Kidney tubule cell (primary cell): ENCODE results near the gene SREBF2.

ENCODE experiments used
- DNase-seq: peaks from one replicate; pipeline ENCODE4 v3.0.0-alpha.2; 2018; ENCODE audit warnings: low spot score

The SREBF2 gene

GRCh38 chr22:41832553-41833368 lies at the start of gene SREBF2:
Gene SREBF2 (plus strand): TSS chr22:41833105. CDS start chr22:41833271, 166 bp downstream.
- peak; percentile 100 for DNase-seq

DNA sequence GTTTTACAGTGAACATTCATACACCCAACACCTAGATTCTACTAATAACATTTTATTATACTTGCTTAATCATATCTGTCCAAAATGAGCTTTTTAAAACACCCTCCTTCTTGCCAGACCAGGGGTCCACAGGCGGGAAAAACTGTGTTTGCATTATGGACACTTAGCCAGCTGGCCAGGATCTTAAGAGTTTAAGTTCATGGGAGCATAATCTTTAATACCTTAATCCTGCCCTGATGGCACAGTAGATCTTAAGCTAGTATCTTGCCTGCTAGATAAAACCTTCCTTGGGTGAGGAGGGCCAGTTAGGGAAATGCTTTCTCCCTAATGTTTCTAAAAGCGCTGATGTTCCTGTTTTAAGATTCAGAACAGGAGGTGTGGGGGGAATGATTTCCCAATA lies 45.6 kb upstream of the SREBF2 start:
- DNase-seq: no peak

GRCh38 chr22:41793871-41794270 lies 39.0 kb upstream of the SREBF2 start:
- no peak for DNase-seq

- no peak for DNase-seq
Observed at GRCh38 chr22:41798736-41799135, 34.2 kb upstream of the SREBF2 start.

GRCh38 chr22:41799486-41800347 lies 33.2 kb upstream of the SREBF2 start:
- DNase-seq: peak; percentile 21

DNA sequence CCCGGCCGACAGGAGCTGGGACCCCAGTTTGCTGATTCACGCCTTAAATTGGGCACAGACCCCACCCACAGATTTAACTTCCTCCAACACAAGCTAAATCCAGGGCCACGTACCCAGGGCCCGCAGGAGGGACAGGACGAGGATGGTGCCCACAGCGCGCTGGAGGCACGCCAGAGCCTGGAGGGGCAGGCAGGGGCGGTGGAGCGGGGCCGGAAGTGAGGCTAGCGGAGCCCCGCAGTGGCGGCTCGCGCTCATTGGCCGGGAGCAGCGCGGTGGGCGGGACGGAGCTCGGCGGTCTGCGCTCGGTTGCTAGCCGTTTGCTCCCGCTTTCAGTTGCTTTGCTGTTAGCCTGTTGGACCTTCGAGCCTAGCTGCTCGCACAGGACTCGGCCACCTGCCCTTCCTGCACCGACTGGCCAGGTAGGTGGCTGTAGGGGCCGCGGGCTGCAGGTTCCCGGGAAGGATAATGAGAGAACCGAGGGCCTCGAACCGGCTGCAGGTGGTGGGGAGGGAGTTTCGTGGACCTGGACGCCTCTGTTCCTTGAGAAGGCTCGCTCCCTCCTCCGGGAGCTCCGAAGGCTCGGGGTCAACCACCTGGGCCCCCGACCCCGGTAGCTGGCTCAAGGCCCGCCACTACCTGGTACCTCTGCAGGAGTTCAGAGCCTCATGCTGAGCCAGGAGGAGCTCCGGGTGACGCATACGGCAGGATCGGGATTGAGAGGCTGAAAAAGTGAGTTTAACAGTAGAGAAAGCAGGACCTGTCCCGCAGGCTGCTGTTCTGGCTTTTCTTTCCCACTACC lies 32.4 kb upstream of the SREBF2 start, which contains the start of gene CCDC134:
Gene CCDC134, plus strand, starts transcription at position 332 of the 799 bp plus-strand sequence. CDS start 8,212 bp downstream, outside the sequence.
- DNase-seq: peak; percentile 92

GRCh38 chr22:41801147-41801819 lies 31.6 kb upstream of the SREBF2 start:
- peak; percentile 6 for DNase-seq

GRCh38 chr22:41801886-41802285 lies 31.0 kb upstream of the SREBF2 start:
- no peak for DNase-seq

DNA sequence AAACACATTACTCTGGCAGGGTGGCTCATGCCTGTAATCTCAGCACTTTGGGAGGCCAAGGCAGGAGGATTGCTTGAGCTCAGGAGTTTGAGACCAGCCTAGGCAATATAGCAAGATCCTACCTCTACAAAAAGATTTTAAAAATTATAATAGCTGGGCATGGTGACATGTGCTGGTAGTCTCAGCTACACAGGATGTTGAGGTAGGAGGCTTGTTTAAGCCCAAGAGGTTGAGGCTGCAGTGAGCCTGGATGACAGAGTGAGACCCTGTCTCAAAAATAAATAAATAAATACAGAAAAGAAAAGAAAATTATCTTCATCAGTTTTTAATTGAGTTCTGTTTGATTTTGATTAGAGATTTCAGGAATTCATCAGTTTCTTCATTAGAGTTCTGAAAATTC lies 27.3 kb upstream of the SREBF2 start:
- no peak for DNase-seq

DNA sequence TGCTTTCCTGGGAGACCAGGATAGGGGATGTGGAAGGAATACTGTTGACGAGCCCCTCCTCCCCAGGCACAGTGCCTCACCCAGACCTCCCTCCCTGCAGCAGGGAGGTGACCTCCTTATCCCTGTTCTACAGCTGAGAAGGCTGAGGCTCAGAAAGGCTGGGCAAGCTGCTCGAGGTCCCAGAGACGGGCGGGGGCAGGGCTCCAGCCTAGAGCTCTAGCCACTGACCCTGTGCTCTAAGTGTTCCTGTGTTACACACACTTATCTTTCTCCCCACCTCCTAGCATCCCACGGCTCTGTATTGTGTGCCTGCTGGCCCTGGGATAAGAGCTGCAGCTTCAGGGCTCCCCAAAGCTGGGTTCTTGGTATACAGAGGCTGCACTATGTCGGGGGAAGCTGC lies 24.5 kb upstream of the SREBF2 start:
- no peak for DNase-seq

- no peak for DNase-seq
Observed at GRCh38 chr22:41810022-41810421, 22.9 kb upstream of the SREBF2 start.

- no peak for DNase-seq
Observed at GRCh38 chr22:41812805-41813545, 19.9 kb upstream of the SREBF2 start.

DNA sequence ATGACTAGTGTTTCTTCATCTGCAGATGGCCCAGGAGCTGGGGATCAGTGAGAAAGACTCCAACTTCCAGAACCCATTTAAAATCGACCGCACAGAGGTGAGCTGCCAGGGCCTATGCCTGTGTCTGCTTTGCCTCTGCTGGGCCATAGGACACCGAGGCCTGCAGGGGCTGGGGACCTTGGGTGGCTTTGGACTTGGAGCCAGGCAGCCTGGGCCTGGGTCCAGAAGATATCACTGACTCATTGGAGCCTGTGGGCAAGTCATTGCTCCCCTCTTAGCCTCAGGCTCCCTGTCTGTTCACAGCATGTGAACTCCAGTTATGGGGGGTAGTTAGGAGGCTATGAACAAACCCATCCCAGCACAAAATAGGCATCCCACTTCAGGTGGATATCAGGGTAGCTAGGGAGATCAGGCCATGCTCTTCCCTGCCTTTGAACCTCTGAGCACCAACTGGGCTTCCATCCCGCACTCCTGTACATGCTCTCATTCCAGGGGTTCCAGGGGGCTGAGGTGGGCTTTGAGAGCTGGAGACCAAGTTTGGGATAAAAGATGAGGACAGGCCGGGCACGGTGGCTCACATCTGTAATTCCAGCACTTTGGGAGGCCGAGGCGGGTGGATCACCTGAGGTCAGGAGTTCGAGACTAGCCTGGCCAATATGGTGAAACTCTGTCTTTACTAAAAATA lies 19.0 kb upstream of the SREBF2 start:
- no peak for DNase-seq

- no peak for DNase-seq
Observed at GRCh38 chr22:41815716-41816115, 17.2 kb upstream of the SREBF2 start.

DNA sequence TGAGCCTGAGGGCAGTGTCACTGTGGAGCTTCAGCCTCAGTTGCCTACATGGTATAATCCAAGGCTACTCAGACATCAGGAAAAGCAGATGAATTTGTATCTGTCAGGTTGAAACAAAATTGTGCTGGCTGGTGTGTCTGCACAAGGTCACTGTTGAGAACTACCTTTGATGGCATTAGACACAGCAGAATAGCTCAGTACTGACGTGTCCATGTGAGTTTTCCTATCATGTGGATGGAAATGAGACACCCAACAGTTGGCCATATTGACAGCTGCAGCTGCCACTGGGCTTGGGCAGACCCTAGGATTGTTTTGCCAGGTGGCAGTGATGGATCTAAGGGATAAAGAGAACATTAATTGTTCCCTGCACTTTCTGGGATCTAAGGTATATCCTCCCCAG lies 16.7 kb upstream of the SREBF2 start:
- DNase-seq: no peak

DNA sequence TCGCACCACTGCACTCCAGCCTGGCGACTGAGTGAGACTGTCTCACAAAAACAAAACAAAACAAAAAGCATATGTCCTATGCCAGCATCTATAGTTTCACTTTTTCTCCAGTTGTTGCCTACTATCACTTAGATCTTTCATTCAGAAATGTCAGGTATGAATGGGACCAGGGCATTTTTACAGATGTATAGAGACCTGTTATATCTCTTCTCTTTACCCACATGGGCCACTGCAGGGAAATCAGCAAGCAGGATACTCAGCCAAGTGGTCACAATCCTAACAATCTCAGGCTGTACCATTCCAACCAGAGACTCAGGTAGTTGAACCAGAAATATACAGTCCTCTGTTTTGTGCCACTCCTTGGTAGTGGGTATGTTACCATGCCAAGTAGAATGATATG lies 16.0 kb upstream of the SREBF2 start:
- DNase-seq: no peak

- DNase-seq: no peak
Observed at GRCh38 chr22:41818011-41818410, 14.9 kb upstream of the SREBF2 start.

DNA sequence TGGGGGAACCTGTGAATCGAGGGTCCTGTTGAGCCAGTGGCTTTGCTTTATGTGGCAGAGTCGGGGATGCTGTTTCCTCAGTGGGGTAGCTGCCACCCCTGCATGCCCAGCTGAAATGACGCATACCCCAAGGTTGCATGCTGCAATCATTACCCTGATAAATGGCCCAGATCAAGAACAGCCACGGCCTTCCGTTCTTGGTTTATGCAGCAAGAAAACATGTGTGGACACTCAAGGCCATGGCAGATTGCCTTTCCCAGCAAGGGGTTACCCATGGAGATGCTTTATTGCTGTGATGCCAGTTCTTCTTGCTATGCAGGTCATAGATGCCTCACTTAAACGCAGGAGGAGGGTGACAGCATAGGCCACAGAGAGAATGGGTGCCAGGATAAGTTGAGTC lies 14.3 kb upstream of the SREBF2 start:
- DNase-seq: no peak

DNA sequence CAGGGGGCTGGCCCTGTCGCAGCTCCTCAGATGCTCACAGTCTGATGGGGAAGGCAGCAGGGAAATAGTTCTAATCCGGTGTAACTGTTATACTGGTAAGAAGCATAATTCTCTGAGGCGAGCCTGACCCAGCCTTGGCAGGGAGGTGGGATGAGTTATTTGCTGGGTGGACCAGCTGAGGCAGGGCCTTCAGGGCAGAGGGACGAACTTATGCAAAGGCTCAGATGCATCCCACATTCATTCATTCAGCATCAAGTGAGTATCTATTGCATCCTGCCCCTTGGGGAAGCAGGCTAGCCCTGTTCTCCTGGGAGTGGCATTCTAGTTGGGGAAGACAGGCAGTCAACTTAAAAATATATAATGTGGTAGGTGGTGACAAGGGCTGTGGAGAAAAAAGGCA lies 13.6 kb upstream of the SREBF2 start:
- DNase-seq: no peak

DNA sequence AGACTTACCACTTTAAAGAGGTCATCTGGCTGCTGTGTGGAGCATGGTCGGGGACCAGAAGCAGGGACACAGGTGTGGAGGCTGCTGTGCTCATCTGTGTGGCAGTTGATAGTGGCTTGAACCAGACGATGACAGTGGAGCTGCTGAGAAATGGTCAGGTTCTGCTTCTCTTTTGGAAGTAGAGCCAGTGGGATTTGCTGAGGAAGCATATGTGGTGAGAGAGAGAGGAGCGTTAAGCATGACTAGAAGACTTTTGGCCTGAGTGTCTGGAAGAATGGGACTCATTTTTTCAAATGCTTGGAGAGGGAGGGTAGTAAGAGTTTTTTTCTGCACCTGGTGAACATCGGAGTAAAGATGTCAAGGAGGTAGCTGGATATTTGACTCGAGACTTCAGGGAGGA lies 12.5 kb upstream of the SREBF2 start:
- no peak for DNase-seq
